Right lobe of liver (tissue), 4 donors: ENCODE measurements around the gene CLEC16A.

Source experiments
- POLR2A ChIP-seq: fragments of 450-650 bp; IDR thresholded peaks from one replicate; pipeline ENCODE4 v1.6.1; 2017; ENCODE audit warnings: antibody characterized with exemption, mild to moderate bottlenecking
- TF ChIP-seq, protein P1 (sequence below), 4 donors: fragments of 200-600 bp in 3 of 4; fragments of 450-650 bp in 1 of 4; IDR thresholded peaks; one replicate each; pipeline versions ENCODE4 v1.5.1 to v1.8.0; 2016 to 2022; ENCODE audit warnings: antibody characterized with exemption in 4 of 4, mild to moderate bottlenecking in 2 of 4
- donor health status: DM: no; HTN: no; CAD: no.
- donor health status: DM: no; HTN: no; CAD: no.
- donor health status: DM: no; HTN: yes; CAD: no.

DNA sequence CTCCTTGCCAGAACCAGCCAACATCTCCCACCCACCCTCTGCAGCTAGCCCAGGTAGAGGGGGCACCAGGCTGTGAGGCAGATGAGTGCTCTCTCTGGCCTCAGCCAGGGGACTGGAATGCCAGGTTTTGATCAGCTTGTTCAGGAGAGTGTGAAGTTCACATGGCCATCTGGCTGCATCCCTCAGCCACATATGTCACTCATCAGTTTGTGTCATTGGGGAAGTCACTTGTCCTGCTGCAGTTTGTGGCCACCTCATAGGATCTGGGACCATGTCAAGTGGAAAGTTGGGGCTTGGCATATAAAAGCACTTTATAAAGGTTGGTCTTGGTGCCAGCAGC lies 164.1 kb downstream of the CLEC16A start:
- TF ChIP-seq, protein P1, sequence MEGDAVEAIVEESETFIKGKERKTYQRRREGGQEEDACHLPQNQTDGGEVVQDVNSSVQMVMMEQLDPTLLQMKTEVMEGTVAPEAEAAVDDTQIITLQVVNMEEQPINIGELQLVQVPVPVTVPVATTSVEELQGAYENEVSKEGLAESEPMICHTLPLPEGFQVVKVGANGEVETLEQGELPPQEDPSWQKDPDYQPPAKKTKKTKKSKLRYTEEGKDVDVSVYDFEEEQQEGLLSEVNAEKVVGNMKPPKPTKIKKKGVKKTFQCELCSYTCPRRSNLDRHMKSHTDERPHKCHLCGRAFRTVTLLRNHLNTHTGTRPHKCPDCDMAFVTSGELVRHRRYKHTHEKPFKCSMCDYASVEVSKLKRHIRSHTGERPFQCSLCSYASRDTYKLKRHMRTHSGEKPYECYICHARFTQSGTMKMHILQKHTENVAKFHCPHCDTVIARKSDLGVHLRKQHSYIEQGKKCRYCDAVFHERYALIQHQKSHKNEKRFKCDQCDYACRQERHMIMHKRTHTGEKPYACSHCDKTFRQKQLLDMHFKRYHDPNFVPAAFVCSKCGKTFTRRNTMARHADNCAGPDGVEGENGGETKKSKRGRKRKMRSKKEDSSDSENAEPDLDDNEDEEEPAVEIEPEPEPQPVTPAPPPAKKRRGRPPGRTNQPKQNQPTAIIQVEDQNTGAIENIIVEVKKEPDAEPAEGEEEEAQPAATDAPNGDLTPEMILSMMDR (IDR thresholded peaks at IDR 0.05) = no peak
- no peak for TF ChIP-seq POLR2A
